Measurements from ENCODE around the gene AFF3.

AFF3 gene

DNA sequence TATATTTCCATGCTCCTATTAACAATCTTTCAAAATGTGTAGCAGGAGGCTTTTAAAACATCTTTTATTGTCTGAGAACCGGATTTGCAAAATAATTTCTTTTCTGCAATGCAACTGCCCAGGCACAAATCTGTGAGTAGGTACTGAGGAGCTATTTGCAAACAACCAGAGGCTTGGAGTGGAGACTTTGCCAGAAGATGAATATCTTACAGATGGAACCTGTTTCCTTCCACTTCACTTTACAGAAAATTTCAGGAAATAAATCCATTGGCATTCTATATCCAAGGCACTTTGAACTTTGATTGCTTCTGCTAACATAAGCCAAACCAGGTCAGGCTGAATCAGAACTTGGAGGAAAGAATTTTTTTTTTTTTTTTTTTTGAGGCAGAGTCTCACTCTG lies 415.2 kb downstream of the AFF3 start:
- DNase-seq: no peak

DNA sequence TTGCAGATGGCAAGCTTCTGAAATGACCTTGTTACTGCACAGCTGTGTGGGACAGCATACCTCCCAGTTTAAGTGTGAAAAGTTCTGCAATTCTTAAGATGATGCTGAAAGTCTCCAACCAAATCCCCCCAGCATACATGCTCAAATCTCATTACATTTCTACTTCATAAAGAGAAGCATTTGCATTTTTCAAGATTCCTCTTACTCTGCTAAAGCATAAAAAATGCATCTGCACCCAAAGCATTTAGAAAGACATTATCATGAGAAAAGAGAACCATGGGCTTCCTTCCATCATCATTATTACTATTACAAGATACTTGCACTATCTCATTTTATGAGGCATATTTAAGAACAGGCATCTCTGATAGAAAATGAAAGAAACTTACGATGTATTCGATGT lies 415.7 kb downstream of the AFF3 start:
- DNase-seq: no peak

DNA sequence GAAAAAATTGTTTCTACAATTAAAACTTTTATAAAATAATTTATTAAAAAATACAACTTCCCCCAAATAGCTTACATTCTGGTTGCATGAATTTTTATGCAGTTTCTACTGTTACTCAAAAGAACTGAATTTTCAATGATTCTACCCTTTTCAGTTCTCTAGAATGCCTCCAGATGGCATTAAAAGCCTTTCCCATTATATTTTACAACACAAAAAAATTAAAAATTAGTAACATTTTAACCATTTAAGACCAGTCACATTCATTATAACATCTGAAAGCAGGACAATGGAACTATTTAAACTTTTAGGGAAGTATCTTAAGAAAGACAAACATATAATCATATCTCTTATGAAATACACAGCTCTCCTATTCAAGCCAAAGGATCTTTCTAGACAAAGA lies 416.6 kb downstream of the AFF3 start:
- DNase-seq: no peak

DNA sequence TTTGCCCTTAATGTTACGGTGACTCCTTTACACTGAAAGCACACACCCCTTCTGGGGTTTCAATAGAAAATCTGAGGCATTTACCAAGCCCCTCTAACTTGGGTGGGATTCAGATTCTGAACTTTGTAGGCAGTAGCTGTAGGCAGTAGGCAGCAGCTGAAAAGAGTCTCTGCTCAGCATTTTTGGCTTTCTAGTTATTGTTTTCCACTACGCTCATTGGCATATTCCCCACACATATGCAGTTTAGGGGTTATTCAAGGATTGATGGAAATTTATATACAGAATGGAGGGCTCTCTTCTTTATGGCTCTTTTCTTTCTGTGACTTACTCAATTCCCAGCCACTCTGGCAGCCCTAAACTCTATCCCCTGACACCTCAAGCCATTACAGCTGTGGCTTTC lies 419.9 kb downstream of the AFF3 start:
- DNase-seq: no peak

DNA sequence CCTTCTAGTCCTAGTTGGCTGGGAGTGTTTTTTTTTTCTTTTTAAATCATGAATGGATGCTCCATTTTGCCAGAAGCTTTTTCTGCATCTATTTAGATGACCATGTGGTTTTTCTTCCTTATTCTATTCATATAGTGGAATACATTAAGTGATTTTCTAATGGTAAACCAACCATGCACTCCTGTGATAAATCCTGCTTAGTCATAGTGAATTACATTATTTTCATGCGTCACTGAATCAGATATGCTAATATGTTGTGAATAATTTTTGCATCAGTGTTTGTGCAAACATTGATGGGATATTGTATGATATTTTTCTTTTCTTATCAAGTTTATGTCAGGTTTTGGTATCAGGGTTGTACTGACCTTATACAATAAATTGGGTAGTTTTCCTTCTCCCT lies 423.3 kb downstream of the AFF3 start:
- no peak for DNase-seq

DNA sequence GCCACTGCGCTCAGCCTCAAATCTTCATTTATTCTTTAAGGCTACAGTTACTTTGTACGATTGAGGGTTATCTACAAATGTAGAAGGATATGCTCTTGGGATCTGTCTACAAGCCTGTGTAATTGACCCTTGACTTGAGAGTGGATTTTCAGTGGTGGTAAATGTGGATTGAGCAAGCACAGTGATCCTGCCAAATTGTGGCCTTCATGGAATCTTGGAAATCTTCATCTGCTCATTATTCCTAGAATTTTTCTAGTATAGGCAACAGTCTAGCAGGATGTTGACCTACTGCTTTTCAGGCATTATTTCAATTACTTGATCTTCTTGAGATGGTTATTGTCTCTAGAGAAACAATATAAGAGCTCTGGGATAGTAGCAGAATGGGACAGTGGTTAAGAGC lies 426.4 kb downstream of the AFF3 start:
- DNase-seq: no peak

DNA sequence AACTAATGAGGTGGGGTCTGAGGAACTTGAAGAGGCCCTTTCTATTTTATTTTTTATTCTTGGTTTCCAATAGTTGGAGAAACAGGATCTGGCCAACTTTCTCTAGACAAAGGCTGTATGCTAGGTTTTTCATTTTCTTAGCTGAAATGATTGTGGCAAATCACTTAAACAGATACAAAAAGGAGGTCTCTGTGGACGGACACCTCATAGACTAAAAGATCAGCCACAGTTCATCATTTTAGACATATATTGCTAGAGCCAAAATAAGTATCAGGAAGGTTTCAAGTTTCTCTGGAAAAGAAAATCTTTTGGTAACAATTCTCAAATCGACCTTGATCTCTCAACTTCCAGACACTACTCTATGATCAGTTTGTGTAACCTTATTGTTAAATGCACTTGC lies 428.0 kb downstream of the AFF3 start:
- DNase-seq: no peak

DNA sequence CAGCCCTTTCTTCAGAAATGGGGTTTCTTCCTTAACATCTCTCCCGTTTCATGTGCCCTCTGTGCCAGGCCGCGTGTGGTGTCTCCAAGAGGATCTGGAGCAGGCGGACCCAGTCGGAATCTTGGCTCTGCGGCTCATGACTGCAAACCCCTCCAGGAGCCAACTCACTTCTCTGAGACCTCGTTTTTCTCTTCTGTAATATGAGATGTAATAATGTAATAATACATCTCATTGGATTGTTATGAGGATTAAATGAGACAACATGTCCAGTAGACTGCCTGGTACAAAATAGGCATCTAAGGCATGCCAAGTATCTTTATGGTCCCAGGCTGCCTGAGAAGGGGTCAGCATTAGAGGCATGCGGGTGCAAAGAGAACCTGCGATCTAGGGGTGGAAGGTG lies 431.2 kb downstream of the AFF3 start:
- DNase-seq: no peak

DNA sequence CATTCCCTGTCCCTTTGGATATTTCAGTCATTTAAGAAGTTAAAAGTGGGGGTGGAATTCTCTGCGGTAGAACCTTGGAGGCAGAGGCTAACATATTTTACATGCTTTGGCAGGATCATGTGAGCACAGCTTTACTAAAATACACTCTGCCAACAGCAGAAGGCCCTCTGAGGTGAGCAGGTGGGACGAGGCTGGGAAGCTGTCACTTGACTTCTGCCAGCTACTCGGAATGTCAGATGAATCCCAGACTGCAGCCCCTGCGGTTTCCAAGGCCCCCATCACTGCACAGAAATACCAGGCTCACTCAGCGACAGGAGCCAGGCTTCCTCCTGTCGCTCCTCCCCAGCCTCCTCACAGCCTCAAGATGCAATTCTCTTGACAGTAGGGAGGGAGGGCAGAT lies 431.7 kb downstream of the AFF3 start:
- no peak for DNase-seq

DNA sequence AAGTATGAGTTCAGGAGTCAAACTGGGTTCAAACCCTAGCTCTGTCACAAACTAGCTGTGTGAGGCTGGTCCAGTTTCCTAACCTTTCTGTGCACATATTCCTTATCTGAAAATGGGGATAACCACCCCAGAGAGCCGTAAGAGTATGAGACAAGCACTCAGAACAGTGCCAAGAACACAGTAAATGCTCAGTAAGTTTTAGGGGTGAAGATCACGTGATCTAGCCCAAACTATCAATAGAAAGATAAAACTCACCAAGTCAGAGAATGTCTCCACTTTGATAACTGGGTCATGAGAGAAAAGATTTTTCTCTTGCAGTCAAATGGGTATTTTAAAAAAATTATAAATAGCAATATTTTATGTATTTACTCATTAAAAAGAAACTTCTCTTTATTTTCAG lies 433.2 kb downstream of the AFF3 start:
- DNase-seq: no peak

DNA sequence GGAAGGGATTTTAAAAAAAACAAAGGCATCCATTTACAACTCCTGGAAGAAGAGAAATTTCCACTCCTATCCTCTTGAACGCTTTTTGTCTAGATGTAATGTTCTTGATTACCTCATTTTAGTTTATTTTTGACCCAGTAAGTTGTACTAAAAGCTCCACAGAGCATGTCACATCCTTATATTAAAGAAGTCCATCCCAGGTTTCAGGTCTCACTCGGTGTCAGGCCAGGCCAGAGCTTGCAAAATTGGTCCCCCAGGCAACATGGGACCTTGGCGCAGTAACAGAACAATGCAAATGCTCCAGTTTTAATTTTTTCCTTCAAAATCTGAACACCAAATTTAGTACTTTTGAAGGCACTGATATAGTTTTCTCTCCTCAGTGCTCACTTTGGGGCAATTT lies 434.2 kb downstream of the AFF3 start:
- no peak for DNase-seq

DNA sequence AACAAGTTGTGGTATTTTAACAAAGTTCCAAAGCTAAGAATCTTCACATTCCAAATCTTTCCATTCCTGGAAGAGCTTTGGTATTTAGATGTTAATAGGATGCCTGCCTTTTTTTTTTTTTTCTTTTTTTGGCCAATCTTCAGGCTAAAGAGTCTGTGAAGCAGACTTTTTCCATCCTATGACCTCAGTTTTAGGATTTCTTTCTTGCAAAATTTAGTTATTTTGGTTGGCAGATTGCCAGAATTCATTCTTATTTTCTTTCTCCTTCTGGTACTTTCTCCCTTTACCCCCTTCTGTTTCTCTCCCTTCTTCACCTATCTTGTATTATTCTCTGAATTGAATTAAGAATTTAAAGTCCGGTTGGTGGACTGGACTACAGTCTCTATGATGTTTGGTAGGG lies 434.8 kb downstream of the AFF3 start:
- DNase-seq: no peak

DNA sequence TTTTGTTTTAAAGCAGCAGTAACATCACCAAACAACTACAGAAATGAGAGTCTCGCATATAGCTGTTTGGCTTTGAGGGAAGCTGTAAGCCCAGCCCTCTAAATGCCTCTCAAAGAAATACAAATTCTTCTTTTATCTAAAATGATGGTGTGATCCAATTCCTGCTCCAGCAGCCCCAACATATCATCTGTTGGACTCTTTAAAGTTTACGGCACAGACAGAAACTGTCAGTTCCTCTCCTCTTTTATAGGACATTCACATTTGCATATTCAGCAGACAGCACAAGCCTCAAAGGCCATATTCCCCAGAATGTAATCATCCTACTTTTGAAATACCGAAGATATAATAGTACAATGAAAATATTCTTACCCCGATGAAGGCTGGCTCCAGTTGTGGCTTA lies 435.7 kb downstream of the AFF3 start:
- DNase-seq: no peak

DNA sequence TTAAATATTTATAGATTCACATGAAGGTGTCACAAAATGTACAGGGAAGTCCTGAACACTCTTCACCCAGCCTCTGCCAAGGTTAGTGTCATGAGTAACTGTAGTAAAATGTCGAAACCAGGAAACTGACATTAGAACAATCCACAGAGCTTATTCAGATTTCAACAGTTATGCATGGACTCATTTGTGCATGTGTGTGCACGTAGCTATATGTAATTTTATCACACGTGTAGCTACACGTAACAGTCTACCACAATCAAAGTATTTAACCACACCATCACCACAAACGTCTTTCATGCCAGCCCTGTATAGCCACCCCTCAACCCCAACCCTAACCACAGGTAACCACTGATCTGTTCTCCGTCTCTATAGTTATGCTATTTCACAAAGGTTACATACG lies 440.9 kb downstream of the AFF3 start:
- no peak for DNase-seq

DNA sequence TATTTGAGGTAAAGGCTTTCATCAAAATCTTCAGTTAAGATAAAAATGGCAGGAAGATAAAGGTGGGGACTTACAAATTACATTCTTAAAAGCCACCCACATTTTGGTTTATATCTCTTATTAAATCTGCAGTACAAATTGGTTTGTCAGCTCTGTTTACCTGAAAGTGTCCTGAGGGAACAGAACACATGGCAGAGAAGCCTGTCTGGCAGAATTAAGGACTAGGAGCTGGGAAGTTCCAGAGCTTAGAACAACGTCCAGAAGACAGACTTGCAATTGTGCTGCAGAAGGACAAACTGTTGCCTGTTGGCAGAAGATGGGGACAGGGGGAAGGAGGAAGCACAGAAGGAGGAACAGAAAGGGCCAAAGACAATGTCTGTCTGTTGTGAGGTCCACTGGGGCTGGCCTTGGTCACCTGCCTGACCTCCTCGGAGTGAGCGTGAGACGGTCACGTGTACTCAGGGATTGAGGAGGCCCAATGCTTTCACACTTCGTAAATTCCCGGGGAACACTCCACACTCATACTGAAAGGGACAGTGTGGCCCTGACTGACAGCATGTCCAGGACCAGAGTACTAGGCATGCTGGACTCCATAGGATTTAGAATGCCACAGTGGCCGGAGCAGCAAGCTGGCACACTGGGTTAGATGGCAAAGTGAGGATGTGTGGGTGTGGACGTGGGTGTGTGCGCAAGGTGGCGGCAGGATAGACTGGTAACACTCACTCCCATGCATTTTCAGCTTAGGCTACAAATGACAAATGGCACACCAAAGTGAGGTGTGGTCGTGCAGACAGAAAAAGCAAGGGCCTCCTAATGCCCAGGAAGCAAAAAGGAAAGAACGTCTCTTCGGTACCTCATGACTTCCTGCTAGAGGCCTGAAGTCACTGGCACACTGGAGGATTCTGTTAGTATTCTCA lies 441.6 kb downstream of the AFF3 start:
- no peak for DNase-seq

DNA sequence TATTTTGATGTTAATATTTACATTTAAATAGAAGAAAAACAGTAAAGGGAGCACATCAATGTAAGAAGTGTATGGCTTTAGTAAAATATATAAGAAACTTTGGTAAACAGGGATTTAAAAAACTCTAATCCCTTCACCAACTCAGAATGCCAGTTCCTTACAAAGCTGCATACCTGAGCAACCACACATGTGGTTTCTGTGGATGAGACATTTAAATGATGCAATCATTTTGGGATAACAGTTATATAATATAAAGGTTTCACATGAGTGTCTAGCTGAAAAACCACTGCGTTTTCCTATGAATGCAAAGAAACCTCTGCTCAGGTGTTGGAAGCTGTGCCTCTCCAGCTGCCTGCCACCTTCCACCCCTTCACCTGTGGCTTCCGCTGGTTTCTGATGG lies 443.5 kb downstream of the AFF3 start:
- DNase-seq: no peak

DNA sequence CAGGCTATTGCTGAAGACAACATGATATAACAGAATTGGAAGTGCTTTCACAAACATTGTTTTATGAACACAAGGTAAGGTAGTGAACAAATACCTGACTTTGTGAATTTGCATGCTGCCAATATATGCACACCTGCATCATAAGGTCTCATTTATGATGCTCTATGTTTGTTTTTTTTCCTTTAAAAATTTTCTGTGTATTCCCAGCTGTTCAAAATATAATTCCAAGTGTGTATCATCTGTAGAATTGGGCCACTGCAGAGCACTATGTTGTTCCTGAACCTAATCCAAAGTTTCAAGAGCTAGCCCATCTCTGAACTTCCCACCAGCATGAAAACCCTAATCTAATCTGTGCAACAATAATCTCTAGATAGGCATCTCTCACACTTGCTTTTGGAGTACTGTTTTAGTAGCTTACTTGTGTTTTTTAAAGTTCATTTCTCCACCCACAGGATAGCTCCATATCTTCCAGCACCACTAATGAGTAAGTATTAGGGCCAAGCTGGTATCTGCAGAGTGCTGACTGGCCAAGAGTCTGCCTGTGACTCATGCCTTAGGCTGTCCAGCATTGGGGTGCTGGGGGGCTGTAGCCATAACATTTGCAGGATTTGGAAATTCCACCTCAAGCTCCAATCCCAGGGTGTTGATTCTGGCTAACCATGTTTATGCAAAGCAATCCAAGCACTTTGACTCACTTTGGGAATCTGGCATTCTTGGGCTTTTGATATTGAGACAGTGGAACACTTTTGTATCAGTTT lies 444.4 kb downstream of the AFF3 start:
- no peak for DNase-seq

DNA sequence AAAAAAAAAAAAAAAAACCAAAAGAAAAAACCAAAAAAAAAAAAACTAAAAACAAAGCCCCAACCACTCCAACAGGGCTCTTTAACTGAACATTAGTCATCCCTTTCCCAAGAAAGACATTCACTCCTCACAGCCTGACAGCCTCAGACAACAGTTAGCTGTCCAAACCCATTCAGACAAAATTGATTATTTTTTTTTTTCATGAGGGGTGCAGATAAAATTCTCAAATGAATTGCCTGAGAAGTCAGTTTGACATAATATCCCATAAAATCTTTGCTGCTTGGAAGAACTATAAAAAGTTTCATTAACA lies 446.5 kb downstream of the AFF3 start:
- no peak for DNase-seq

DNA sequence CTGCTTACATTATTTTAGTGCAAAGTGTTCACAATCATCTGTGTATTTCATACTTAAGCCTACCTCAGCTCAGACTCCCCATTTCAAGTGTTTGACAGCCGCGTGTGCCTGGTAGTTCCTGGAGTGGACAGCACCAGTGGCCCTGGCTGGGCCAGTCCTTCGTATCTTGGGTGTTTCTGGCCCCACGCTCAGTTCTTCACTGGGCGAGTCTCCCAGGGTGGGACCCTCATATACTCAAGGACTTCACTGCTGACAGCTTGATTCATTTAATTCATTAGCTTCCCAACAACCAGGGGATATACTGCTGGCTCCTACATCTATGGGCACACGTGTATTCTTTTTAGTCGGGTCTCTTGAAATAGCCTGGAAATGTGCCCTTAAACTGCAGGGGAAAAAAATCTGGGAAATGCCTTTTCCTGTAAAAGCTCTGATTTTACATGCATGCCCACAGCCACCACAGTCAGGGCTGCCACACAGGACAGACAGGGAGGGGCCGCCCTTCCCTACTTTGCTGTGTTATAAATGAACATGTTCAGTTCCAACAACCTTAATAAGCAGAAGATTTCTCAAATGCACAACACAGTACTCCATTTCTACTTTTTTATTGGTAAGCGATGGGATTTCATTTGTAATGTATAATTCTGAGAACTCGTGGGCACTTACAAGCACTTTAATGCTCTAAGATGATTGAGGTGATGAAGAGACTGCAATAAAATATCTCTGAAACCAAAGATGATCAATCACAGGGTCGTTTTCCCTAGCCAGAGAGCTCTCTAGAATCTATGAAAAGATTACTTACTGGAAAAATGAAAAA lies 447.1 kb downstream of the AFF3 start:
- DNase-seq: no peak

DNA sequence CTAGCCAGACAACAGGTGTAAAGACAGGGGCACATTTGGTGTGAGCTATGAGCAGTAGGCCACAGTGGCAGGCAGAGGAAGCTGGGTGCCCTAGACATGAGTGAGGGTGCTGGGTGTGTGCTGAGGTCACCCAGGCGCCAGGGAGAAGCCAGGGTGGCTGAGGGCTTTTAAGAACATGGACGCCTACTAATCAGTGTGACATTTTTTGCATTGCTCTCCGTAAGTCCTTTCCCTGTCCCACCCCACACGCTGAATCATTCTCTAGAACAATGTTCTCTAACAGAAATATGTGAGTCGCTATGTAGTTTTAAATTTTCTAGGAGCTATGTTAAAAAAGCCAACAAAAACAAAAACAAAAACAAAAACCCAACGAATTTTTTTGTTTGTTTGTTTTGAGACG lies 448.1 kb downstream of the AFF3 start:
- DNase-seq: no peak

DNA sequence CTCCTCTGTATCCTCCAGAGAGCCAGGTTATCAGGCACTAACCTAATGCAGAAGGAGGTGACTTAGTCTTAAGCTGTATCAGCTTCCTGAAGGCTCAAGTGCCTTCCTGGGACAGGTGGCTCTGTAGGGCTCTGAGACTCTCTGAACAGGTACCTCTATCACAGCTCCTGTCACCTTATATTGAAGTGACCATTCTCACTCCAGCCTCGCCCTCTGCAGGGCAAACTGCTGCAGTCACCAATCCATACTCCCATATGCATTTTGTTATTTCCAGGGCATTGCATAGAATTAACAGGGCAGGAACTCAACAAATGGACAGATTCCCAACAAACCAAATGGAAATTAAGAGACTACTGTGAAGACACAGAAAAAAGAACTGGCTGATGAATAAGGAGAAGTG lies 449.6 kb downstream of the AFF3 start:
- DNase-seq: no peak

DNA sequence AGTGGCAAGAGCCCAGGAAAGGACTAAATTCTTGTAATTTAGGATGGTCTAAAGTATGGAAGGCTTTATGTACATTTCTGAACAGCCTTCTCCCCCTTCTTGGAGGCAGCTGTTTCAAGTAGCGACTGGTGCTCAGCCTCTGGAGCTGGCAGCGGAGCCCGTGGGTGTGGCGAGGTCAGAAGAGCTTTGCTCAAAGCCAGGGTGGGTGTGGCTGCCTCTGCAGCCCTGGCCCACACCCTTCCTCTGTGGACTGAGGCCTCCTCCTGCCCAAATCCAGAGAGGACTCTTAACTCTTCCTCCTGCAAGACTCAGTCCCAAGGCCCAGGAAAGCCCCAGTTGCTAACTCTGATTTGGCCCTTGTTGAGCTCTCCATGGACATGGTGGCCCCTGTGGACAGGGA lies 450.5 kb downstream of the AFF3 start:
- no peak for DNase-seq

DNA sequence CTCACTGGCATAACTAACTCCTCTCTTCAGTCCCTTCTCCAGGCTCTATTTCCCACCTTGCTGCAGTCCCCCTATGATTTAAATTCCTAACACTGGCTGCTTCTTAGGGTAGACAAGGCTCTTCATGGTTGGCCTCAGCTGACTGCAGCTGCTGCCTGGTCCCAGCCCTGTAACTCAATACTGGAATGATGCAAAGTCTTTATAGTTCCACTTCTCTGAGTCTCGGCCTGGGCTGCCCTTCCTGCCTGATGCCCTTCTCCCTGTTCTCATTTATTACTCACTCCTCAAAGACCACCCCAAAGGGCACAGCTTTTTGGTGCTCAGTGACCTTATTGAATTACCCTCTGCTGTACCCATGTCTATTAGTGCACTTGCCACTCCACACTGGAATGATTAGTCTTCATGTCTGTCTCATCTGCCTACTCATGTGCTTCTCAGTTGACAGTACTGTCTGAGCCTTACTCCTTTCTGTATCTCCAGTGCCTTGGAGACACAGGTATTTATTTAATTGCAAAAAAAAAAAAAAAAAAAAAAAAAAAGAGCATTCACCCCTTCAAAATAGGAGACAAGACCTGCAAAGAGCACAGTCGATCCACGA lies 453.1 kb downstream of the AFF3 start:
- DNase-seq: no peak

Measured in NCI-H1105 treated with DMSO at 0.1 percent for 48 hours (cell line).